Gastroesophageal sphincter (tissue), 3 donors: ENCODE results near the gene CACNA2D3.

Experiments used
- CTCF ChIP-seq, 4 experiments: fragments of 200-600 bp in 2 of 4; fragments of 450-650 bp in 2 of 4; sonication (generic) in 1 of 4; IDR thresholded peaks; one replicate each; pipeline ENCODE4 v1.5.1; 2017 to 2019; ENCODE audit warnings: antibody characterized with exemption in 4 of 4, mild to moderate bottlenecking in 2 of 4, moderate library complexity in 2 of 4
- EP300 ChIP-seq: sonication (generic); formaldehyde crosslinking; IDR thresholded peaks from one replicate; pipeline ENCODE4 v1.6.1; 2017; ENCODE audit warnings: antibody characterized with exemption, mild to moderate bottlenecking
- POLR2A ChIP-seq, 2 donors: fragments of 450-650 bp; IDR thresholded peaks; one replicate each; pipeline ENCODE4 v1.6.1; 2017; ENCODE audit warnings: antibody characterized with exemption in 2 of 2, mild to moderate bottlenecking in 2 of 2, moderate library complexity in 1 of 2
- POLR2AphosphoS5 ChIP-seq: sonication (generic); formaldehyde crosslinking; IDR thresholded peaks from one replicate; pipeline ENCODE4 v1.6.1; 2017; ENCODE audit warnings: antibody characterized with exemption

- TF ChIP-seq CTCF (IDR thresholded peaks at IDR 0.05) = no peak
- TF ChIP-seq POLR2AphosphoS5 = no peak
- no peak for TF ChIP-seq POLR2A (IDR thresholded peaks at IDR 0.05)
- TF ChIP-seq EP300 = no peak
Measured at GRCh38 chr3:54215521-54215920, 93.2 kb downstream of the CACNA2D3 start.
